Endothelial cell of hepatic sinusoid (primary cell): ENCODE data around the gene IL1RAPL1.
"Not testable (repeated sequence)": the region's sequence is repeated elsewhere in the genome, so short reads cannot be mapped to it uniquely, and the experiment has no call there.

Source experiments
- in situ Hi-C: cut with HindIII; loops from 2 replicates; pipeline ENCODE4 v1.10.0; 2017; ENCODE audit warnings: low sequenced_read_pairs

IL1RAPL1 gene

GRCh38 chrX:29082558-29082957, 495.3 kb downstream of the IL1RAPL1 start:
- in situ Hi-C loops: no loop called here

GRCh38 chrX:29083823-29084222, 496.6 kb downstream of the IL1RAPL1 start:
- in situ Hi-C loops: no loop called here

- in situ Hi-C loops: no loop called here
Observed at GRCh38 chrX:29090811-29091210, 503.6 kb downstream of the IL1RAPL1 start.

- in situ Hi-C loops: no loop called here
Observed at GRCh38 chrX:29107231-29107630, 520.0 kb downstream of the IL1RAPL1 start.

- in situ Hi-C loops: no loop called here
Observed at GRCh38 chrX:29110041-29110440, 522.8 kb downstream of the IL1RAPL1 start.

- in situ Hi-C loops: no loop called here
Observed at GRCh38 chrX:29113221-29113620, 526.0 kb downstream of the IL1RAPL1 start.

- in situ Hi-C loops: not testable (repeated sequence)
Observed at GRCh38 chrX:29122817-29123216, 535.6 kb downstream of the IL1RAPL1 start.

- in situ Hi-C loops: no loop called here
Observed at GRCh38 chrX:29130905-29131304, 543.7 kb downstream of the IL1RAPL1 start.

GRCh38 chrX:29136904-29137303, 549.7 kb downstream of the IL1RAPL1 start:
- in situ Hi-C loops: no loop called here

GRCh38 chrX:29138003-29138402, 550.8 kb downstream of the IL1RAPL1 start:
- in situ Hi-C loops: no loop called here

GRCh38 chrX:29143356-29143755, 556.1 kb downstream of the IL1RAPL1 start:
- in situ Hi-C loops: no loop called here

- in situ Hi-C loops: no loop called here
Observed at GRCh38 chrX:29143756-29144155, 556.5 kb downstream of the IL1RAPL1 start.

GRCh38 chrX:29145316-29145715, 558.1 kb downstream of the IL1RAPL1 start:
- in situ Hi-C loops: no loop called here

GRCh38 chrX:29148511-29148910, 561.3 kb downstream of the IL1RAPL1 start:
- in situ Hi-C loops: no loop called here

GRCh38 chrX:29155286-29155685, 568.0 kb downstream of the IL1RAPL1 start:
- in situ Hi-C loops: no loop called here

GRCh38 chrX:29172880-29173279, 585.6 kb downstream of the IL1RAPL1 start:
- in situ Hi-C loops: no loop called here

GRCh38 chrX:29187264-29187663, 600.0 kb downstream of the IL1RAPL1 start:
- in situ Hi-C loops: loop anchor here (5.0 kb wide), 1 partner anchor 55 kb away; no protein-coding TSS in a partner anchor

- in situ Hi-C loops: no loop called here
Observed at GRCh38 chrX:29196501-29196900, 609.3 kb downstream of the IL1RAPL1 start.

GRCh38 chrX:29215251-29215650, 628.0 kb downstream of the IL1RAPL1 start:
- in situ Hi-C loops: no loop called here

GRCh38 chrX:29225670-29226069, 638.4 kb downstream of the IL1RAPL1 start:
- in situ Hi-C loops: loop anchor here (5.0 kb wide), 1 partner anchor 58 kb away; no protein-coding TSS in a partner anchor

GRCh38 chrX:29229802-29230201, 642.6 kb downstream of the IL1RAPL1 start:
- in situ Hi-C loops: loop anchor here (5.0 kb wide), 1 partner anchor 63 kb away; no protein-coding TSS in a partner anchor

- in situ Hi-C loops: no loop called here
Observed at GRCh38 chrX:29231800-29232199, 644.6 kb downstream of the IL1RAPL1 start.

- in situ Hi-C loops: no loop called here
Observed at GRCh38 chrX:29233592-29234183, 646.4 kb downstream of the IL1RAPL1 start.
